Spleen (tissue), 7 donors: ENCODE measurements around the gene ABTB1.

Source experiments
- CTCF ChIP-seq, 11 experiments: fragments of 200-600 bp in 7 of 11; fragments of 450-650 bp in 4 of 11; sonication (generic) in 4 of 11; IDR thresholded peaks in 8 of 11; conservative IDR thresholded peaks in 3 of 11; 1 replicate in 7 of 11; 2 replicates in 4 of 11; pipeline versions ENCODE4 v1.4.0 to v1.8.0; 2016 to 2021; ENCODE audit warnings: antibody characterized with exemption in 11 of 11, inconsistent platforms in 4 of 11, mild to moderate bottlenecking in 1 of 11
- POLR2A ChIP-seq, 3 donors: fragments of 450-650 bp; IDR thresholded peaks; one replicate each; pipeline ENCODE4 v1.5.1; 2017; ENCODE audit warnings: antibody characterized with exemption in 3 of 3, mild to moderate bottlenecking in 1 of 3
- POLR2AphosphoS5 ChIP-seq, 3 donors: sonication (generic); formaldehyde crosslinking; IDR thresholded peaks; one replicate each; pipeline ENCODE4 v1.5.1; 2017; ENCODE audit warnings: antibody characterized with exemption in 3 of 3
- donor health status: DM: no; HTN: no; CAD: no; lungs with moderate emphysema.
- donor health status: DM: no; HTN: no; CAD: no.
- donor health status: DM: no; HTN: no; CAD: no.

- TF ChIP-seq CTCF (IDR thresholded peaks at IDR 0.05 in 8 of 11, conservative IDR thresholded peaks at IDR 0.05 in 3 of 11) (no peak), POLR2AphosphoS5 (IDR thresholded peaks at IDR 0.05) (no peak), POLR2A (IDR thresholded peaks at IDR 0.05) (no peak)
These were observed 14.5 kb upstream of the ABTB1 start for GRCh38 chr3:127658234-127658633.
